HG03159 (cell line): ENCODE measurements around the gene EHMT1.

Source experiments
- ATAC-seq: cut with Tn5 transposase; IDR thresholded peaks from one replicate; pipeline ENCODE4 v1.9.1; 2021; ENCODE audit warnings: mild to moderate bottlenecking, moderate library complexity; ENCODE audit not compliant: unreplicated experiment

The EHMT1 gene

GRCh38 chr9:137757139-137757538 is 138.3 kb downstream of the EHMT1 start:
- ATAC-seq, result no peak

GRCh38 chr9:137757613-137758029 is 138.8 kb downstream of the EHMT1 start:
- peak; percentile 44 for ATAC-seq

- no peak for ATAC-seq
Measured at GRCh38 chr9:137758067-137758466, 139.3 kb downstream of the EHMT1 start.

- no peak for ATAC-seq
Measured at GRCh38 chr9:137759117-137759516, 140.3 kb downstream of the EHMT1 start.

- no peak for ATAC-seq
Measured at GRCh38 chr9:137759649-137760321, 141.0 kb downstream of the EHMT1 start.

GRCh38 chr9:137760426-137760825 is 141.6 kb downstream of the EHMT1 start:
- no peak for ATAC-seq

GRCh38 chr9:137761032-137761431 is 142.2 kb downstream of the EHMT1 start:
- ATAC-seq, result no peak

- ATAC-seq, result no peak
Measured at GRCh38 chr9:137761793-137762192, 143.0 kb downstream of the EHMT1 start.

GRCh38 chr9:137762414-137763061 is 143.7 kb downstream of the EHMT1 start:
- peak; percentile 47 for ATAC-seq

GRCh38 chr9:137763271-137763955 is 144.6 kb downstream of the EHMT1 start:
- no peak for ATAC-seq

- ATAC-seq, result no peak
Measured at GRCh38 chr9:137764171-137764671, 145.4 kb downstream of the EHMT1 start.

GRCh38 chr9:137764981-137765380 is 146.2 kb downstream of the EHMT1 start:
- ATAC-seq, result no peak

- no peak for ATAC-seq
Measured at GRCh38 chr9:137765536-137765935, 146.7 kb downstream of the EHMT1 start.

- no peak for ATAC-seq
Measured at GRCh38 chr9:137771580-137771979, 152.8 kb downstream of the EHMT1 start.

GRCh38 chr9:137772281-137772873 is 153.6 kb downstream of the EHMT1 start:
- no peak for ATAC-seq

GRCh38 chr9:137774775-137775386 is 156.1 kb downstream of the EHMT1 start:
- no peak for ATAC-seq

- ATAC-seq, result no peak
Measured at GRCh38 chr9:137776306-137776995, 157.6 kb downstream of the EHMT1 start.

GRCh38 chr9:137777761-137778160 is 159.0 kb downstream of the EHMT1 start:
- ATAC-seq, result no peak

- ATAC-seq, result no peak
Measured at GRCh38 chr9:137778336-137778735, 159.5 kb downstream of the EHMT1 start.

- ATAC-seq, result no peak
Measured at GRCh38 chr9:137778914-137779313, 160.1 kb downstream of the EHMT1 start.
